ENCODE results near the gene INPP5D. TPM values are rescaled to one million over a fixed set of nuclear protein-coding genes. Genes with fewer than 3 reads are reported as not detected.

Gene INPP5D
- total RNA-seq, 1 donor from 2014 or later: 2.2 TPM

- no peak for DNase-seq
- no peak for TF ChIP-seq CTCF (IDR thresholded peaks at IDR 0.05; ENCODE audit: partially characterized antibody, unreplicated experiment)
- Mint-ChIP-seq H3K4me1 (ENCODE audit: low read depth, unreplicated experiment) (peaks cover 8% of the 10 kb centered on the region), H3K27me3 (ENCODE audit: unreplicated experiment) (no peaks in the 10 kb centered on the region), H3K36me3 (ENCODE audit: unreplicated experiment) (no peaks in the 10 kb centered on the region), H3K9me3 (ENCODE audit: unreplicated experiment) (peaks cover 1% of the 10 kb centered on the region), H3K27ac (ENCODE audit: unreplicated experiment) (no peak overlapping the region), H3K4me3 (ENCODE audit: unreplicated experiment) (no peak overlapping the region)
Observed at GRCh38 chr2:233165895-233166661, 105.9 kb downstream of the INPP5D start.

GRCh38 chr2:233168445-233168844, 108.3 kb downstream of the INPP5D start:
- H3K9me3 Mint-ChIP-seq (ENCODE audit: unreplicated experiment): peaks cover 4% of the 10 kb centered on the region
- H3K4me1 Mint-ChIP-seq (ENCODE audit: low read depth, unreplicated experiment): peaks cover 8% of the 10 kb centered on the region
- no peak overlapping the region for H3K27ac Mint-ChIP-seq (ENCODE audit: unreplicated experiment)
- H3K36me3 Mint-ChIP-seq (ENCODE audit: unreplicated experiment): peaks cover 4% of the 10 kb centered on the region
- DNase-seq: no peak
- H3K27me3 Mint-ChIP-seq (ENCODE audit: unreplicated experiment): peaks cover 2% of the 10 kb centered on the region
- no peak overlapping the region for H3K4me3 Mint-ChIP-seq (ENCODE audit: unreplicated experiment)
- TF ChIP-seq CTCF (IDR thresholded peaks at IDR 0.05; ENCODE audit: partially characterized antibody, unreplicated experiment): no peak

GRCh38 chr2:233168919-233169318, 108.8 kb downstream of the INPP5D start:
- Mint-ChIP-seq H3K27ac (ENCODE audit: unreplicated experiment) (no peak overlapping the region), H3K4me3 (ENCODE audit: unreplicated experiment) (no peak overlapping the region), H3K27me3 (ENCODE audit: unreplicated experiment) (peaks cover 2% of the 10 kb centered on the region), H3K4me1 (ENCODE audit: low read depth, unreplicated experiment) (peaks cover 8% of the 10 kb centered on the region), H3K9me3 (ENCODE audit: unreplicated experiment) (peaks cover 3% of the 10 kb centered on the region), H3K36me3 (ENCODE audit: unreplicated experiment) (peaks cover 4% of the 10 kb centered on the region)
- DNase-seq: no peak
- TF ChIP-seq CTCF (IDR thresholded peaks at IDR 0.05; ENCODE audit: partially characterized antibody, unreplicated experiment): no peak

- Mint-ChIP-seq H3K4me1 (ENCODE audit: low read depth, unreplicated experiment) (peaks cover 8% of the 10 kb centered on the region), H3K27ac (ENCODE audit: unreplicated experiment) (no peak overlapping the region), H3K36me3 (ENCODE audit: unreplicated experiment) (peaks cover 4% of the 10 kb centered on the region), H3K4me3 (ENCODE audit: unreplicated experiment) (no peak overlapping the region), H3K9me3 (ENCODE audit: unreplicated experiment) (peaks cover 3% of the 10 kb centered on the region), H3K27me3 (ENCODE audit: unreplicated experiment) (peaks cover 2% of the 10 kb centered on the region)
- no peak for DNase-seq
- TF ChIP-seq CTCF (IDR thresholded peaks at IDR 0.05; ENCODE audit: partially characterized antibody, unreplicated experiment): no peak
Observed at GRCh38 chr2:233171344-233171743, 111.2 kb downstream of the INPP5D start.

- no peak for DNase-seq
- Mint-ChIP-seq H3K4me1 (ENCODE audit: low read depth, unreplicated experiment) (peaks cover 8% of the 10 kb centered on the region), H3K27ac (ENCODE audit: unreplicated experiment) (no peak overlapping the region), H3K27me3 (ENCODE audit: unreplicated experiment) (peaks cover 2% of the 10 kb centered on the region), H3K36me3 (ENCODE audit: unreplicated experiment) (peaks cover 4% of the 10 kb centered on the region), H3K9me3 (ENCODE audit: unreplicated experiment) (peaks cover 3% of the 10 kb centered on the region), H3K4me3 (ENCODE audit: unreplicated experiment) (no peak overlapping the region)
- TF ChIP-seq CTCF (IDR thresholded peaks at IDR 0.05; ENCODE audit: partially characterized antibody, unreplicated experiment): no peak
Observed at GRCh38 chr2:233173115-233173514, 113.0 kb downstream of the INPP5D start.
